ENCODE data around the gene ICOS. TPM values are rescaled to one million over a fixed set of nuclear protein-coding genes. Genes with fewer than 3 reads are reported as not detected.

Gene ICOS
- total RNA-seq, 1 experiment from 2014 or later: not detected

- Mint-ChIP-seq H3K4me1 (peaks cover 3 to 5% of the 10 kb centered on the region in 2 experiments), H3K36me3 (ENCODE audit: insufficient read depth in 1 of 3, low read depth in 3 of 3) (no peaks in the 10 kb centered on the region), H3K27ac (no peak overlapping the region), H3K4me3 (no peak overlapping the region), H3K27me3 (ENCODE audit: low read depth) (no peaks in the 10 kb centered on the region), H3K9me3 (peaks cover 0 to 2% of the 10 kb centered on the region in 2 experiments; a peak in 1 of 5 replicates)
- Histone ChIP-seq H3K4me1 (ENCODE audit: insufficient read depth, low read length) (no peaks in the 10 kb centered on the region), H4K20me1 (ENCODE audit: control insufficient read depth, insufficient read depth, insufficient read length) (no peaks in the 10 kb centered on the region), H2BK15ac (ENCODE audit: low read depth, low read length) (no peak overlapping the region), H2BK20ac (ENCODE audit: low read depth, low read length, poor library complexity, severe bottlenecking) (no peak overlapping the region), H4K8ac (replicated peaks; ENCODE audit: insufficient read length, low read depth, low read length) (no peak overlapping the region), H3K27ac (ENCODE audit: insufficient read length, low read depth, low read length) (no peak overlapping the region), H3K4me2 (ENCODE audit: insufficient read depth, insufficient read length, low read length) (no peak overlapping the region), H2BK5ac (ENCODE audit: insufficient read length, low read length) (no peak overlapping the region), H3K23ac (ENCODE audit: insufficient read length, low read depth, low read length) (no peak overlapping the region), H3K23me2 (ENCODE audit: insufficient read length, low read depth, low read length, poor library complexity, severe bottlenecking) (no peaks in the 10 kb centered on the region), H2BK120ac (ENCODE audit: low read depth, low read length, poor library complexity, severe bottlenecking) (no peak overlapping the region), H3K27me3 (ENCODE audit: insufficient read depth, low read length) (no peaks in the 10 kb centered on the region), H2AFZ (ENCODE audit: low read length) (no peak overlapping the region), H4K5ac (ENCODE audit: insufficient read length, low read depth, low read length) (no peak overlapping the region), H3K79me1 (ENCODE audit: insufficient read depth, low read depth, low read length, poor library complexity, severe bottlenecking) (no peaks in the 10 kb centered on the region), H3K56ac (ENCODE audit: insufficient read length, low read depth, low read length) (no peak overlapping the region), H2BK12ac (ENCODE audit: insufficient read length, low read depth, low read length) (no peak overlapping the region), H3T11ph (ENCODE audit: low read length) (no peak overlapping the region), H3K18ac (ENCODE audit: insufficient read length, low read depth, low read length) (no peak overlapping the region), H3K9ac (ENCODE audit: extremely low read depth, insufficient read length, low read length) (no peak overlapping the region), H3K14ac (ENCODE audit: insufficient read depth, low read length) (no peak overlapping the region), H2AK5ac (ENCODE audit: insufficient read length, low read length) (no peak overlapping the region), H4K91ac (ENCODE audit: insufficient read length, low read depth, low read length) (no peak overlapping the region), H3K79me2 (ENCODE audit: insufficient read depth, low read length) (no peaks in the 10 kb centered on the region), H3K4ac (ENCODE audit: low read depth, low read length) (no peak overlapping the region), H3K9me3 (ENCODE audit: control insufficient read depth, low read depth, low read length) (no peaks in the 10 kb centered on the region)
- no peak for TF ChIP-seq CTCF (conservative IDR thresholded peaks at IDR 0.05)
- no peak for DNase-seq
- WGBS (ENCODE audit: extremely low coverage, insufficient read length, low lambda C conversion rate): no CpG with 5 or more reads among the region's 4 CpGs
These were observed 44.4 kb upstream of the ICOS start for GRCh38 chr2:203892207-203892606.
